DND-41 (cell line): ENCODE data around the gene DYNLL2.
A peak's percentile ranks its signal among the peaks of the same experiment; 100 is the strongest.
"Not testable (repeated sequence)": the region's sequence is repeated elsewhere in the genome, so short reads cannot be mapped to it uniquely, and the experiment has no call there.

Experiments
- ATAC-seq: fragments of 200-7000 bp; cut with Tn5 transposase; 3 replicates; pipeline ENCODE4 v1.9.1; 2021; ENCODE audit warnings: low read depth; ENCODE audit not compliant: insufficient read depth
- DNase-seq: peaks from one replicate; pipeline ENCODE4 v3.0.0-alpha.2; 2020
- H2AFZ ChIP-seq: 2 replicates; pipeline ENCODE4 v1.6.0; 2012; ENCODE audit warnings: low read depth, low read length
- H3K27ac ChIP-seq: 2 replicates; pipeline ENCODE4 v1.5.1; 2012; ENCODE audit warnings: low read length, inconsistent platforms
- H3K27me3 ChIP-seq: fragments of 200-600 bp; sonication (generic); 2 replicates; pipeline ENCODE4 v1.6.0; 2012; ENCODE audit warnings: low read length, mild to moderate bottlenecking, inconsistent platforms; ENCODE audit not compliant: insufficient read depth, poor library complexity
- H3K36me3 ChIP-seq: 2 replicates; pipeline ENCODE4 v1.5.1; 2012; ENCODE audit warnings: low read length, inconsistent platforms; ENCODE audit not compliant: insufficient read depth
- H3K4me1 ChIP-seq: 2 replicates; pipeline ENCODE4 v1.5.1; 2012; ENCODE audit warnings: mild to moderate bottlenecking, low read length; ENCODE audit not compliant: insufficient read depth
- H3K4me2 ChIP-seq: 2 replicates; pipeline ENCODE4 v1.6.0; 2012; ENCODE audit warnings: mild to moderate bottlenecking, moderate library complexity, low read length, inconsistent platforms; ENCODE audit not compliant: insufficient read depth
- H3K4me3 ChIP-seq, 2 experiments: fragments of 200-600 bp in 1 of 2; shearing (Covaris generic) in 1 of 2; 2 replicates each; pipeline ENCODE4 v1.5.1; 2012 to 2016; ENCODE audit warnings: inconsistent platforms in 2 of 2, low read length in 2 of 2, mild to moderate bottlenecking in 2 of 2, low read depth in 1 of 2, moderate library complexity in 1 of 2
- H3K79me2 ChIP-seq: 2 replicates; pipeline ENCODE4 v1.6.0; 2012; ENCODE audit warnings: low read length, inconsistent platforms; ENCODE audit not compliant: insufficient read depth
- H3K9ac ChIP-seq: 2 replicates; pipeline ENCODE4 v1.6.0; 2012; ENCODE audit warnings: low read depth, mild to moderate bottlenecking, inconsistent platforms, low read length, moderate library complexity
- H3K9me3 ChIP-seq: 2 replicates; pipeline ENCODE4 v1.5.1; 2012; ENCODE audit warnings: low read length, moderate library complexity, mild to moderate bottlenecking, inconsistent platforms; ENCODE audit not compliant: insufficient read depth, severe bottlenecking
- H4K20me1 ChIP-seq: 2 replicates; pipeline ENCODE4 v1.6.0; 2012; ENCODE audit warnings: low read length; ENCODE audit not compliant: insufficient read depth
- EZH2 ChIP-seq: IDR thresholded peaks from 3 replicates; pipeline ENCODE4 v1.6.1; 2012; ENCODE audit warnings: borderline replicate concordance, low read depth, mild to moderate bottlenecking, moderate library complexity, low read length, inconsistent platforms; ENCODE audit not compliant: severe bottlenecking
- TF ChIP-seq, protein P1 (sequence below): IDR thresholded peaks from 2 replicates; pipeline ENCODE4 v1.5.1; 2012; ENCODE audit warnings: borderline replicate concordance, low read length, moderate library complexity, mild to moderate bottlenecking; ENCODE audit not compliant: poor library complexity, severe bottlenecking; ENCODE audit errors: extremely low read depth

Gene DYNLL2

DNA sequence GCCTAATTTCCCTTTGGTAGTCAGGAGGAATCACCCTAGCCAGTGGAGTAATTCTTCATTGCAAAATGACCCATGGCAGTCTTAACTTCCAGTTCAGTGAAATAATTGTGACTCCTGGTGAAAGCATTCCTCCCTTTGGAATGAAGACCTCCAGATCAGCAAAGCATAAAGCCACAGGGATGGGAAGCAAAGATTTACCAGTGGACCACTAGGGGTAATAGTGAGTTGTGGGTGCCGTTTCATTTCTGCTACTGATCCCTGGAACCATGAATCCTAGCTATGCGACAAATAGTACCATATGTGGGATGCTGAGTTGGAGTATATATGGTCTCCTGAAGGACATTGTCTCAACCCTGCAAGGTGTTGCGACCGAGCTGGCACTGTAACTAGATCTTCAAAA is 13.7 kb downstream of the DYNLL2 start:
- Histone ChIP-seq H3K4me3 (no peak overlapping the region), H3K79me2 (no peaks in the 10 kb centered on the region), H3K4me1 (no peaks in the 10 kb centered on the region), H3K9me3 (no peaks in the 10 kb centered on the region), H3K4me2 (no peak overlapping the region), H3K27ac (no peak overlapping the region), H3K36me3 (peaks cover 25% of the 10 kb centered on the region), H3K27me3 (no peaks in the 10 kb centered on the region), H2AFZ (no peak overlapping the region), H4K20me1 (peaks cover 15% of the 10 kb centered on the region), H3K9ac (no peak overlapping the region)
- TF ChIP-seq EZH2: no peak
- TF ChIP-seq, protein P1, sequence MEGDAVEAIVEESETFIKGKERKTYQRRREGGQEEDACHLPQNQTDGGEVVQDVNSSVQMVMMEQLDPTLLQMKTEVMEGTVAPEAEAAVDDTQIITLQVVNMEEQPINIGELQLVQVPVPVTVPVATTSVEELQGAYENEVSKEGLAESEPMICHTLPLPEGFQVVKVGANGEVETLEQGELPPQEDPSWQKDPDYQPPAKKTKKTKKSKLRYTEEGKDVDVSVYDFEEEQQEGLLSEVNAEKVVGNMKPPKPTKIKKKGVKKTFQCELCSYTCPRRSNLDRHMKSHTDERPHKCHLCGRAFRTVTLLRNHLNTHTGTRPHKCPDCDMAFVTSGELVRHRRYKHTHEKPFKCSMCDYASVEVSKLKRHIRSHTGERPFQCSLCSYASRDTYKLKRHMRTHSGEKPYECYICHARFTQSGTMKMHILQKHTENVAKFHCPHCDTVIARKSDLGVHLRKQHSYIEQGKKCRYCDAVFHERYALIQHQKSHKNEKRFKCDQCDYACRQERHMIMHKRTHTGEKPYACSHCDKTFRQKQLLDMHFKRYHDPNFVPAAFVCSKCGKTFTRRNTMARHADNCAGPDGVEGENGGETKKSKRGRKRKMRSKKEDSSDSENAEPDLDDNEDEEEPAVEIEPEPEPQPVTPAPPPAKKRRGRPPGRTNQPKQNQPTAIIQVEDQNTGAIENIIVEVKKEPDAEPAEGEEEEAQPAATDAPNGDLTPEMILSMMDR: peak; percentile 29
- ATAC-seq: no peak
- no peak for DNase-seq

- H3K9me3 ChIP-seq: no peaks in the 10 kb centered on the region
- no peak overlapping the region for H3K4me3 ChIP-seq
- peaks cover 19% of the 10 kb centered on the region for H3K36me3 ChIP-seq
- peaks cover 9% of the 10 kb centered on the region for H4K20me1 ChIP-seq
- ATAC-seq (no peak), DNase-seq (no peak)
- no peak overlapping the region for H3K9ac ChIP-seq
- no peaks in the 10 kb centered on the region for H3K27me3 ChIP-seq
- no peak for TF ChIP-seq EZH2
- TF ChIP-seq, protein P1: no peak
- no peaks in the 10 kb centered on the region for H3K4me1 ChIP-seq
- H3K79me2 ChIP-seq: no peaks in the 10 kb centered on the region
- H2AFZ ChIP-seq: no peak overlapping the region
- no peak overlapping the region for H3K27ac ChIP-seq
- no peak overlapping the region for H3K4me2 ChIP-seq
Observed at GRCh38 chr17:58097384-58098088, 14.3 kb downstream of the DYNLL2 start.

DNA sequence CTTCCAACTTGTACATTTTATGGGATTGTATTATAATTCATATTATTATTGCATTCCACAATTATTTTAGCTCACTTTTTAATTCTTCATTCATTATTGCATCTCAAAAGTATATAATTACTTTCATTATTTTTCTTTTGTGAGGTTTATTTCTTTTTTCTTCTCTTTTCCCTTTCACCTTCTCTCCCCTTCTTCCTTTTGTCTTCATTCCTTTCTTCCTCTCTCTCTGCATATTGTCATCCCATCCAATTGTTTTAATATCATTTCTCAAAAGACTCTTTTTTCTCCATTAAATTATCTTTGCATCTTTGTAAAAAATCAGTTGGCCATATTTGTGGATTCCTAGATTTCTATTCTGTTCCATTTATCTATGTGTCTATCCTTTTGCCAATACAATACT is 17.3 kb downstream of the DYNLL2 start:
- H4K20me1 ChIP-seq: no peaks in the 10 kb centered on the region
- H3K79me2 ChIP-seq: no peaks in the 10 kb centered on the region
- H3K4me2 ChIP-seq: no peak overlapping the region
- no peaks in the 10 kb centered on the region for H3K9me3 ChIP-seq
- ATAC-seq (no peak), DNase-seq (no peak)
- no peak overlapping the region for H2AFZ ChIP-seq
- no peak overlapping the region for H3K4me3 ChIP-seq
- no peaks in the 10 kb centered on the region for H3K27me3 ChIP-seq
- no peak overlapping the region for H3K9ac ChIP-seq
- H3K27ac ChIP-seq: no peak overlapping the region
- H3K4me1 ChIP-seq: no peaks in the 10 kb centered on the region
- no peak for TF ChIP-seq EZH2
- TF ChIP-seq, protein P1: no peak
- H3K36me3 ChIP-seq: no peaks in the 10 kb centered on the region

GRCh38 chr17:58101898-58102297 is 18.7 kb downstream of the DYNLL2 start:
- not testable (repeated sequence) for H3K4me1 ChIP-seq, H3K27ac ChIP-seq, H3K9ac ChIP-seq, H2AFZ ChIP-seq, H4K20me1 ChIP-seq, DNase-seq, ATAC-seq, H3K36me3 ChIP-seq, H3K4me2 ChIP-seq, H3K4me3 ChIP-seq, H3K9me3 ChIP-seq, H3K79me2 ChIP-seq, H3K27me3 ChIP-seq
